HepG2 (cell line): Measurements from ENCODE around the gene COL4A2. TPM values are rescaled to one million over a fixed set of nuclear protein-coding genes. Genes with fewer than 3 reads are reported as not detected.

Source experiments
- ATAC-seq: fragments of 200-7000 bp; cut with Tn5 transposase; 3 replicates; pipeline ENCODE4 v1.9.1; 2020; ENCODE audit warnings: mild to moderate bottlenecking, moderate library complexity
- BruUV-seq: library from RNA; stranded (reverse); fragments of 400-500 nt; replicated peaks from 2 replicates; lab custom pipeline; 2021; lab: Mats Ljungman, UMichigan
- CTCF ChIA-PET: fragments of 300-600 bp; formaldehyde crosslinking; extraction: SDS; loops from one replicate; lab custom pipeline; 2021; ENCODE audit warnings: low total read pairs, inconsistent platforms, low intra/inter-chr PET ratio; lab: Yijun Ruan, JAX
- POLR2A ChIA-PET: fragments of 350-600 bp; sonication (Branson Sonifier 250); formaldehyde crosslinking; loops from one replicate; lab custom pipeline; 2020; ENCODE audit warnings: antibody characterized with exemption, inconsistent platforms; lab: Yijun Ruan, JAX
- DNase-seq: peaks from one replicate; pipeline ENCODE4 v3.0.0-alpha.2; 2015; ENCODE audit warnings: low spot score
- FAIRE-seq: peaks from 3 replicates; lab custom pipeline; 2011; peaks lifted over from hg19 to GRCh38; lab: Jason Lieb, UNC
- H2AFZ ChIP-seq: one replicate; pipeline ENCODE4 v1.6.1; 2011; ENCODE audit warnings: low read length, inconsistent platforms
- H3K27ac ChIP-seq: fragments of 300-600 bp; 3 replicates; pipeline ENCODE4 v1.8.0; 2011; ENCODE audit warnings: mixed run types, mild to moderate bottlenecking, mixed read lengths, low read length, inconsistent platforms; ENCODE audit not compliant: insufficient read depth; ENCODE audit errors: extremely low read length
- H3K27me3 ChIP-seq, 2 experiments: fragments of 200-600 bp in 1 of 2; 2 replicates in 1 of 2; 3 replicates in 1 of 2; pipeline versions ENCODE4 v1.6.0 to v1.8.0; 2011; ENCODE audit warnings: low read length in 2 of 2, mild to moderate bottlenecking in 2 of 2, moderate library complexity in 2 of 2, inconsistent platforms in 1 of 2; ENCODE audit not compliant: insufficient read depth in 2 of 2, control insufficient read depth in 1 of 2
- H3K36me3 ChIP-seq, 2 experiments: fragments of 200-600 bp in 1 of 2; replicated peaks in 1 of 2; 2 replicates in 1 of 2; 3 replicates in 1 of 2; pipeline versions ENCODE4 v1.5.1 to v1.8.0; 2011; ENCODE audit warnings: low read length in 2 of 2, inconsistent platforms in 1 of 2; ENCODE audit not compliant: insufficient read depth in 2 of 2, control insufficient read depth in 1 of 2
- H3K4me1 ChIP-seq: 2 replicates; pipeline ENCODE4 v1.5.1; 2012; ENCODE audit warnings: low read length, inconsistent platforms; ENCODE audit not compliant: insufficient read depth
- H3K4me2 ChIP-seq: 2 replicates; pipeline ENCODE4 v1.6.0; 2011; ENCODE audit warnings: low read depth, low read length, inconsistent platforms
- H3K4me3 ChIP-seq, 3 experiments: fragments of 200-600 bp in 1 of 3; sonication (generic), shearing (Covaris generic) in 1 of 3; replicated peaks in 1 of 3; 2 replicates each; pipeline ENCODE4 v1.5.1; 2011 to 2016; ENCODE audit warnings: low read length in 3 of 3, inconsistent platforms in 2 of 3, low read depth in 2 of 3, mild to moderate bottlenecking in 2 of 3, control low read depth in 1 of 3, mixed read lengths in 1 of 3; ENCODE audit not compliant: insufficient read depth in 1 of 3
- H3K79me2 ChIP-seq: one replicate; pipeline ENCODE4 v1.6.1; 2011; ENCODE audit warnings: low read length, inconsistent platforms; ENCODE audit not compliant: insufficient read depth
- H3K9ac ChIP-seq: 2 replicates; pipeline ENCODE4 v1.6.0; 2011; ENCODE audit warnings: mild to moderate bottlenecking, low read depth, low read length, inconsistent platforms; ENCODE audit not compliant: insufficient read depth
- H3K9me3 ChIP-seq: 2 replicates; pipeline ENCODE4 v1.5.1; 2012; ENCODE audit warnings: mild to moderate bottlenecking, low read length
- H4K20me1 ChIP-seq: 2 replicates; pipeline ENCODE4 v1.6.0; 2011; ENCODE audit warnings: inconsistent platforms, mild to moderate bottlenecking, low read length, moderate library complexity; ENCODE audit not compliant: insufficient read depth
- CEBPB ChIP-seq: IDR thresholded peaks from 2 replicates; pipeline ENCODE4 v1.6.1; 2011; ENCODE audit warnings: low read depth, low read length, improper control_type of control experiment, borderline replicate concordance
- ETV6 ChIP-seq: sonication (generic); formaldehyde crosslinking; conservative IDR thresholded peaks from 2 replicates; pipeline ENCODE4 v1.4.0; 2020; ENCODE audit warnings: missing genetic modification reagents
- LCORL ChIP-seq, 2 experiments: fragments of 450-650 bp in 1 of 2; sonication (generic) in 1 of 2; formaldehyde crosslinking in 1 of 2; IDR thresholded peaks; 2 replicates each; pipeline versions ENCODE4 v1.5.0 to v1.6.1; 2017 to 2020; ENCODE audit warnings: antibody characterized with exemption in 1 of 2, missing genetic modification reagents in 1 of 2
- MEIS2 ChIP-seq: sonication (generic); formaldehyde crosslinking; IDR thresholded peaks from 2 replicates; pipeline ENCODE4 v1.9.0; 2021; ENCODE audit warnings: mild to moderate bottlenecking, missing genetic modification reagents
- NAIF1 ChIP-seq: sonication (generic); formaldehyde crosslinking; IDR thresholded peaks from 2 replicates; pipeline ENCODE4 v1.5.0; 2020; ENCODE audit warnings: mild to moderate bottlenecking, missing genetic modification reagents, borderline replicate concordance
- SRY ChIP-seq: sonication (generic); formaldehyde crosslinking; IDR thresholded peaks from 2 replicates; pipeline ENCODE4 v1.8.0; 2022; ENCODE audit warnings: mild to moderate bottlenecking, missing genetic modification reagents
- TAF1 ChIP-seq: sonication (generic); formaldehyde crosslinking; IDR thresholded peaks from 2 replicates; pipeline ENCODE4 v1.4.0; 2020; ENCODE audit warnings: missing genetic modification reagents
- TBL1XR1 ChIP-seq: fragments of 150-350 bp; IDR thresholded peaks from 2 replicates; pipeline ENCODE4 v1.6.1; 2014; ENCODE audit warnings: borderline replicate concordance, low read length; ENCODE audit not compliant: partially characterized antibody
- ZFP62 ChIP-seq: sonication (generic); formaldehyde crosslinking; IDR thresholded peaks from 2 replicates; pipeline ENCODE4 v1.4.0; 2020; ENCODE audit warnings: missing genetic modification reagents
- ZFX ChIP-seq: sonication (generic); formaldehyde crosslinking; IDR thresholded peaks from 2 replicates; pipeline ENCODE4 v1.4.0; 2020; ENCODE audit warnings: mild to moderate bottlenecking, low read depth, missing genetic modification reagents, moderate library complexity
- ZFY ChIP-seq: sonication (generic); formaldehyde crosslinking; IDR thresholded peaks from 2 replicates; pipeline ENCODE4 v1.4.0; 2020; ENCODE audit warnings: missing genetic modification reagents
- ZNF292 ChIP-seq: sonication (generic); formaldehyde crosslinking; IDR thresholded peaks from 2 replicates; pipeline ENCODE4 v1.8.1; 2022; ENCODE audit warnings: mild to moderate bottlenecking, low read depth, missing genetic modification reagents, borderline replicate concordance
- ZNF367 ChIP-seq: sonication (generic); formaldehyde crosslinking; IDR thresholded peaks from 2 replicates; pipeline ENCODE4 v1.4.0; 2020; ENCODE audit warnings: missing genetic modification reagents, borderline replicate concordance
- ZNF672 ChIP-seq: sonication (generic); formaldehyde crosslinking; IDR thresholded peaks from 2 replicates; pipeline ENCODE4 v1.8.1; 2022; ENCODE audit warnings: missing genetic modification reagents
- ZNF841 ChIP-seq: sonication (generic); formaldehyde crosslinking; IDR thresholded peaks from 2 replicates; pipeline ENCODE4 v1.8.1; 2023; ENCODE audit warnings: missing genetic modification reagents, borderline replicate concordance
- WGBS: methylation state at CpG from one replicate; pipeline ENCODE4 v1.1.6; 2017; ENCODE audit warnings: low lambda C conversion rate; 5-methylcytosine and 5-hydroxymethylcytosine counted together
- in situ Hi-C: cut with HindIII; loops from 2 replicates; pipeline ENCODE4 v1.10.0; 2017; ENCODE audit warnings: low pct_unique_long_range_greater_than_20kb; ENCODE audit not compliant: extremely low pct_ligation_motif_present
- intact Hi-C: fragments of 100-400 bp; cut with micrococcal nuclease; formaldehyde crosslinking; loops from one replicate; pipeline ENCODE4 v1.10.0; 2022; ENCODE audit not compliant: unreplicated experiment
- polyA plus RNA-seq, 8 experiments: library from polyadenylated mRNA; depleted of rRNA in 3 of 8; stranded (reverse) in 7 of 8; unstranded in 1 of 8; fragments of >200 nt; fragmentation: Illumina TruSeq in 4 of 8; extraction: Trizol in 4 of 8; gene quantifications; 2 replicates each; pipeline versions ENCODE4 v1.2.1 to v1.2.3, GENCODE V29; 2011 to 2016; ENCODE audit warnings: low read depth in 4 of 8, missing spikeins in 1 of 8, mixed read lengths in 1 of 8; ENCODE audit not compliant: insufficient read depth in 1 of 8
- total RNA-seq, 5 experiments: library from RNA; depleted of rRNA; stranded (reverse); fragments of >200 nt; fragmentation: Illumina TruSeq; extraction: Trizol; gene quantifications; 2 replicates each; pipeline ENCODE4 v1.2.3, GENCODE V29; 2016; ENCODE audit warnings: low read depth in 1 of 5
- TF ChIP-seq, protein P1 (sequence below): sonication (generic); formaldehyde crosslinking; IDR thresholded peaks from 2 replicates; pipeline ENCODE4 v1.4.0; 2020; ENCODE audit warnings: missing genetic modification reagents, mild to moderate bottlenecking, borderline replicate concordance
- TF ChIP-seq, protein P2 (sequence below): IDR thresholded peaks from 2 replicates; pipeline ENCODE4 v1.6.1; 2016; ENCODE audit warnings: mild to moderate bottlenecking
- TF ChIP-seq, protein P3 (sequence below): sonication (generic); formaldehyde crosslinking; IDR thresholded peaks from 2 replicates; pipeline ENCODE4 v1.4.0; 2020; ENCODE audit warnings: missing genetic modification reagents

The COL4A2 gene
- total and polyA plus RNA-seq, 2 of the 13 experiments (the other 11 are each of a cell fraction or from before 2014, with no cell fraction given): 0.22 to 1.9 TPM

DNA sequence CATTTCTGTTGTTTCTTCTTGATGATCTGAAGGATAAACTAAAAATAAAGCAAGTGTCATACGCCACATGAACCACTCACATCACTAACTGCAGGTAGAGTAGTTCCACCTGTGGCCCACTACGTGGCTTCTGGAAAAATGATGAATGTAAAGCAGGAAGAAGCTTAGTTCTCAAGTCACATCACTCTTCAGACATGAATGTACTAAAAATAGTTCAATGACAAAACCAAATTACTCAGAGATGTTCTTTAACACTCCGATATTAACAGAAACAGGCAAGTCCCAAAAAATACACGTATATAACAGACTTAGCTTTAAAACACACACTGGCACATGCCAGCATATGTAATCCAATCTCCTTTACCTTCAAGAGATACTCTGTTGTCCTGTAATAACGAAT, 232.8 kb downstream of the COL4A2 start:
- H3K27ac ChIP-seq: no peak overlapping the region
- TF ChIP-seq ZNF367 (CRISPR knock-in tag): no peak
- no peak for TF ChIP-seq SRY
- TF ChIP-seq, protein P1, sequence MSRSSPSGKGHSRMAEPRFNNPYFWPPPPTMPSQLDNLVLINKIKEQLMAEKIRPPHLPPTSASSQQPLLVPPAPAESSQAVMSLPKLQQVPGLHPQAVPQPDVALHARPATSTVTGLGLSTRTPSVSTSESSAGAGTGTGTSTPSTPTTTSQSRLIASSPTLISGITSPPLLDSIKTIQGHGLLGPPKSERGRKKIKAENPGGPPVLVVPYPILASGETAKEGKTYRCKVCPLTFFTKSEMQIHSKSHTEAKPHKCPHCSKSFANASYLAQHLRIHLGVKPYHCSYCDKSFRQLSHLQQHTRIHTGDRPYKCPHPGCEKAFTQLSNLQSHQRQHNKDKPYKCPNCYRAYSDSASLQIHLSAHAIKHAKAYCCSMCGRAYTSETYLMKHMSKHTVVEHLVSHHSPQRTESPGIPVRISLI (CRISPR knock-in tag): no peak
- TF ChIP-seq ETV6 (CRISPR knock-in tag): no peak
- no peak for TF ChIP-seq CEBPB
- TF ChIP-seq ZNF672: no peak
- no peak for TF ChIP-seq ZNF841 (CRISPR knock-in tag)
- no peak for TF ChIP-seq TAF1
- no peak for TF ChIP-seq LCORL (IDR thresholded peaks at IDR 0.05)
- no peak for TF ChIP-seq LCORL (CRISPR knock-in tag; IDR thresholded peaks at IDR 0.05)
- no peak for TF ChIP-seq MEIS2 (CRISPR knock-in tag)
- TF ChIP-seq ZFX (CRISPR knock-in tag): no peak
- no peak for TF ChIP-seq ZNF292 (CRISPR knock-in tag)
- TF ChIP-seq, protein P2, sequence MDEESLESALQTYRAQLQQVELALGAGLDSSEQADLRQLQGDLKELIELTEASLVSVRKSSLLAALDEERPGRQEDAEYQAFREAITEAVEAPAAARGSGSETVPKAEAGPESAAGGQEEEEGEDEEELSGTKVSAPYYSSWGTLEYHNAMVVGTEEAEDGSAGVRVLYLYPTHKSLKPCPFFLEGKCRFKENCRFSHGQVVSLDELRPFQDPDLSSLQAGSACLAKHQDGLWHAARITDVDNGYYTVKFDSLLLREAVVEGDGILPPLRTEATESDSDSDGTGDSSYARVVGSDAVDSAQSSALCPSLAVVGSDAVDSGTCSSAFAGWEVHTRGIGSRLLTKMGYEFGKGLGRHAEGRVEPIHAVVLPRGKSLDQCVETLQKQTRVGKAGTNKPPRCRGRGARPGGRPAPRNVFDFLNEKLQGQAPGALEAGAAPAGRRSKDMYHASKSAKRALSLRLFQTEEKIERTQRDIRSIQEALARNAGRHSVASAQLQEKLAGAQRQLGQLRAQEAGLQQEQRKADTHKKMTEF (CRISPR knock-in tag): no peak
- TF ChIP-seq, protein P3, sequence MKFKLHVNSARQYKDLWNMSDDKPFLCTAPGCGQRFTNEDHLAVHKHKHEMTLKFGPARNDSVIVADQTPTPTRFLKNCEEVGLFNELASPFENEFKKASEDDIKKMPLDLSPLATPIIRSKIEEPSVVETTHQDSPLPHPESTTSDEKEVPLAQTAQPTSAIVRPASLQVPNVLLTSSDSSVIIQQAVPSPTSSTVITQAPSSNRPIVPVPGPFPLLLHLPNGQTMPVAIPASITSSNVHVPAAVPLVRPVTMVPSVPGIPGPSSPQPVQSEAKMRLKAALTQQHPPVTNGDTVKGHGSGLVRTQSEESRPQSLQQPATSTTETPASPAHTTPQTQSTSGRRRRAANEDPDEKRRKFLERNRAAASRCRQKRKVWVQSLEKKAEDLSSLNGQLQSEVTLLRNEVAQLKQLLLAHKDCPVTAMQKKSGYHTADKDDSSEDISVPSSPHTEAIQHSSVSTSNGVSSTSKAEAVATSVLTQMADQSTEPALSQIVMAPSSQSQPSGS (CRISPR knock-in tag): no peak
- TF ChIP-seq TBL1XR1: no peak
- no peak for TF ChIP-seq ZFY (CRISPR knock-in tag)
- TF ChIP-seq ZFP62: no peak
- no peak for TF ChIP-seq NAIF1 (CRISPR knock-in tag)
- TF ChIP-seq, all 625 proteins: peak for 0
- ChIA-PET CTCF (no interaction called here), POLR2A (no interaction called here)
- no peak overlapping the region for H3K4me2 ChIP-seq
- intact Hi-C loops (no loop called here), in situ Hi-C loops (no loop called here)
- H3K36me3 ChIP-seq: peaks cover 2 to 16% of the 10 kb centered on the region in 2 experiments; a peak in 3 of 5 replicates
- no peak overlapping the region for H2AFZ ChIP-seq
- H3K4me1 ChIP-seq: peaks cover 11% of the 10 kb centered on the region
- H3K9me3 ChIP-seq: no peaks in the 10 kb centered on the region
- DNase-seq: no peak
- peaks cover 5% of the 10 kb centered on the region; the same call in 1 of the 2 replicates for H4K20me1 ChIP-seq
- 98% methylated on average over 5 of the region's 5 CpGs for WGBS
- BruUV-seq: no TSS peak
- no peak for ATAC-seq
- peaks cover 30% of the 10 kb centered on the region for H3K79me2 ChIP-seq
- no peaks in the 10 kb centered on the region for H3K27me3 ChIP-seq
- no peak overlapping the region for H3K9ac ChIP-seq
- FAIRE-seq: no peak
- H3K4me3 ChIP-seq: no peak overlapping the region
